ENCODE data around the gene TPT1.
"Not testable (repeated sequence)": the region's sequence is repeated elsewhere in the genome, so short reads cannot be mapped to it uniquely, and the experiment has no call there.

TPT1 gene

GRCh38 chr13:45341034-45341798 lies at the start of gene TPT1:
TPT1 (minus strand) TSS chr13:45341183; CDS start chr13:45341069, 114 bp downstream.
- DNase-seq, result peak; percentile 90

DNA sequence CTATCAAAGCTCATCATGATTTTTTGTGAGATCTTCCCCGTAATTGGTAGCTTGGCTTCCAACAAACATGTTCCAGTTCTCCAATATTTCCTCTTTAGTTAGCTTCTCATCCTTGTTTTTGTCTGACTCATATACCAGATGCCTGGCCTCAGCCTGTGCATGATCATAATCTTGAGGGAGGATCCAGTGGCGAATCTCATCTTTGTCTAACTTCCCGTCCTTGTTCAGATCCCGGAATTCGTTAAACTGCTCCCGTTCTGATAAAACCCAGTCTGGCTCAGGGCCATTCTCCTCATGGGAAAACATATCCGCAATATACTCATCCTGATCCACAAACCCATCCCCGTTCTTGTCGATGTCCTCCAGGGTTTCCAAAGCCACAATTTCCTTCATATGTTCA lies 49.4 kb upstream of the TPT1 start:
- not testable (repeated sequence) for DNase-seq

- DNase-seq, result no peak
These were observed 47.7 kb upstream of the TPT1 start for GRCh38 chr13:45388664-45389063.

GRCh38 chr13:45386892-45387575 lies 46.1 kb upstream of the TPT1 start:
- not testable (repeated sequence) for DNase-seq

GRCh38 chr13:45385907-45386553 lies 45.0 kb upstream of the TPT1 start:
- DNase-seq, result no peak

GRCh38 chr13:45385320-45385719 lies 44.3 kb upstream of the TPT1 start:
- DNase-seq, result no peak

DNA sequence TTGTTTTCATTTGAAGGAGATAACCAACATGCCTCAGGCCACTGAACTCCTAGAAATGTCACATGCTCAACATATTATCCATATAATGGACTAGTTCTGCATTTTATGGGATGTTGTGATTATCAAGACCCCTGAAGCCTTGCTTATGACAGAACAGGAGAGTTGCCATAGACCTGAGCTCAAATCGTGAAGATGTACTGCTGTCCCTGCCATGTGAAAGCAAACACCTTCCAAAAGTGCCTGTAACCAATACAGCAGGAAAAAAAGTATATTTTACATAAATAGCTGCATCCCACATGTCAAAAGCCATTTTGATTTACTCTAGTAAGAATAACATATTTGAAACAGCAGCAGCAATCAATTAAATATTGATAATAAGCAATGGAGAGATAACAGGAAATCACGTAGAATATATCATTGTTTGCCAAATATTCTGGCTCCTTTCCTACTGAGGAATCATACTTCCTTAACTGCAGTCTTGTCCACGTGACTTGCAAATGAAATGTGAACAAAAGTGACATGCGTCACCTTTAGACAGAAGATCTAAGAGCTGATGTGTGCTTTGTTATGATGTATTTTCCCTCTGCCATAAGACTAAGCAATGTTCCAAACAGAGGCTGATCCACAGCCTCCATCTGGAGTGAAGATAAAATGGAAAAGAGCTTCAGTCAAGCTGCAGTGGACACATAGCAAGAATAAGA lies 43.6 kb upstream of the TPT1 start:
- DNase-seq, result no peak

DNA sequence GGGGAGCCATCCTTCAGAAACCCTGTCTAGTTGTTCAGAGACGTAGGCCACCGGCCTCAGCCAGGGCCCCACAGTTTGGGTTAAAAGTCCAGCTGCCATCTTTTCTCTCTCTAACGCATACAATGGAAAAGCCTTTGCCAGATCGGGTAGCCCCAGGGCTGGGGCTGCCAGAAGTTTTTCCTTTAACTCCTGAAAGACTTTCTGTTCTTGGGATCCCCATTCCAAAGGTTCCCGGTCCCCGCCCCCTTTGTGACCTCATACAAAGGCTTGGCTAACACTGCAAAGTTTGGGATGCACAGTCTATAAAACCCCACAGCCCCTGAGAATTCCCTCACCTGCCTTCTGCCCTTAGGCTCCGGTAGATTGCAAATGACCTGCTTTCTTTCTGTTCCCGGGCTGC lies 41.8 kb upstream of the TPT1 start:
- not testable (repeated sequence) for DNase-seq

DNA sequence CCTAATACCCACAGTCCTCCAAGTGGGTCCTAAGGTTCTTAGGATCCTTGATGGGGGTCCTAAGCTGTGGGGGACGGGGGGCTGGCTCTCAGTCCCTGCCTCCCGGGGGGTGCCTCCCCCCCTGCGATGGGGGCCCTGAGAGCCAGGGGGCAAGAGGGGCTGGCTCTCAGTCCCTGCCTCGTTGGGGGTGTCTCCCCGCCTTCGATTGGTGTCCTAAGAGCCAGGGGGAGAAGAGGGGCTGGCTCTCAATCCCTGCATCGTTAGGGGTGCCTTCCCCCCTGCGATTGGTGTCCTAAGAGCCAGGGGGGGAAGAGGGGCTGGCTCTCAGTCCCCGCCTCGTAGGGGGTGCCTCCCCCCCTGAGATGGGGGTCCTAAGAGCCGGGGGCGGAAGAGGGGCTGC lies 40.2 kb upstream of the TPT1 start:
- DNase-seq, result no peak

- not testable (repeated sequence) for DNase-seq
These were observed 39.7 kb upstream of the TPT1 start for GRCh38 chr13:45380708-45381107.

DNA sequence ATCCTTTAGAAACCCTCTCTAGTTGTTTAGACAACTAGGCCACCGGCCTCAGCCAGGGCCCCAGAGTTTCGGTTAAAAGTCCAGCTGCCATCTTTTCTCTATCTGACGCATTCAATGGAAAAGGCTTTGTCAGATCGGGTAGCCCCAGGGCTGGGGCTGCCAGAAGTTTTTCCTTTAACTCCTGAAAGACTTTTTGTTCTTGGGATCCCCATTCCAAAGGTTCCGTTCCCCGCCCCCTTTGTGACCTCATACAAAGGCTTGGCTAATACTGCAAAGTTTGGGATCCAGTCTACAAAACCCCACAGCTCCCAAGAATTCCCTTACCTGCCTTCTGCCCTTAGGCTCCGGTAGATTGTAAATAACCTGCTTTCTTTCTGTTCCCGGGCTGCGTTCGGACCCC lies 38.5 kb upstream of the TPT1 start:
- not testable (repeated sequence) for DNase-seq

DNA sequence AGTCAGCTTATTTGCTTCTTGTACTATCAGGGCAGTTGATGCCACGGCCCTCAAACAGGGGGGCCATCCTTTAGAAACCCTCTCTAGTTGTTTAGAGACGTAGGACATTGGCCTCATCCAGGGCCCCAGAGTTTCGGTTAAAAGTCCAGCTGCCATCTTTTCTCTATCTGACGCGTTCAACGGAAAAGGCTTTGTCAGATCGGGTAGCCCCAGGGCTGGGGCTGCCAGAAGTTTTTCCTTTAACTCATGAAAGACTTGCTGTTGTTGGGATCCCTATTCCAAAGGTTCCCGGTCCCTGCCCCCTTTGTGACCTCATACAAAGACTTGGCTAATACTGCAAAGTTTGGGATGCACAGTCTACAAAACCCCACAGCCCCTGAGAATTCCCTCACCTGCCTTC lies 37.8 kb upstream of the TPT1 start:
- DNase-seq, result not testable (repeated sequence)

GRCh38 chr13:45377314-45377713 lies 36.3 kb upstream of the TPT1 start:
- not testable (repeated sequence) for DNase-seq

GRCh38 chr13:45376651-45377050 lies 35.7 kb upstream of the TPT1 start:
- not testable (repeated sequence) for DNase-seq

- DNase-seq, result no peak
These were observed 33.9 kb upstream of the TPT1 start for GRCh38 chr13:45374917-45375316.

DNA sequence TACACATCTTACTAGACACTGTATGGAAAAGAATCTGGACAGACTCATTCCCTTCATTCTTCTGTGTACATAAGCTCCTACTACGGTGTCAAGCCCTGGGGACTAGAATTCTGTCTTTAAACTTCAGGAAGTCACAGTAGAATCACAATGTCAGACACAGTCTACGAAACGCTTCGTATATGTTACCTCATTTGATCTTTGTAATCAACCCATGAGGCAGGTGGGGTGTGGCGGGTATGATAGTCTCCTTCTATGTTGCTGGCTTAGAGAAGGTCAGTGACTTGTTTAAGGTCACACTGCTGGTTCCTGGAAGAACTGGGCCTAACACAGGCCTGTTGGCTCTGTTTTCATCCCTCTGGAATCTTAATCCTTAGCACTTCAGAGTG lies 32.2 kb upstream of the TPT1 start:
- DNase-seq, result no peak

DNA sequence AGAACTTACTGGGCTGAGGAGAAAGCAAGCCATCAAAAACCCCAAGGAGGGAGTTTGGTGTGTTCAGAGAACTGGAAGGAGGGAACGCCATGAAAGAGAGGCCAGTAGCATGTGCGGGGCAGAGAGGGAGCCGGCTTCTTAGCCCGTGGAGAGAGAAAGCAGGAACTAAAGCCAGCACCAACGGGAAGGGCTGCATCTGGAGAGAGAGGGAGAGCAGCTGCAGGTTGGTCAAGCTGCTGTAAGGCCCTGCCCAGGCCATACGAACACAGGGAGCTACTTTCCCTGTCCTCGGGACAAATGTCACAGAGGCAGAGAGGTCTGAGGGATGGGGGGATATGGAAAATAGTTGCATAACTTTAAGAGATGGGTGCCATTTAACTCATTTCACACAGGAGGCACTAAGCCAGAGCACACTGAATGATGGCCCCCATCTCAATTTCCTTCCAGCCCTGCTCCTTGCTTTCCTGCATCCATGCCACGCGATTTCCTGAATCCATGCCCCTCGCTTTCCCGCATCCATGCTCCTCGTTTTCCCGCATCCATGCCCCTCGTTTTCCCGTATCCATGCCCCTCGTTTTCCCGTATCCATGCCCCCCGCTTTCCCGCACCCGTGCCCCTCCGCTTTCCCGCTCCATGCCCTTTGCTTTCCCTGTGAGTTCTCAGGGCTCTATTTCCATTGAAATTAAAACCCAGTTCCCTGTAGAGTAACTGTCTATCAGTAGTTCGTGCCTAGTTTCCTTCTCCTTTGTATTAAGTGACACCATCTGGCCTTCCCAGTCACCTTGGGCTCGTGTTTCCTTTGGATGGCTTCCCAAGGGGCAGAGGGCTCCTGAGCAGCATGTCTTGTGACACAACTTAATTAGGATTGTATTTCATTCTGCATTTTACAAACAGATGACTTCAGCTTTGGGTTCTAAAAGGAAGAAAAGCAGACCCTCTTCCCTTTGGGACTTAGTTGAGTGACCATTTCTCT lies 31.5 kb upstream of the TPT1 start:
- DNase-seq, result no peak

GRCh38 chr13:45370922-45371406 lies 30.0 kb upstream of the TPT1 start:
- no peak for DNase-seq

DNA sequence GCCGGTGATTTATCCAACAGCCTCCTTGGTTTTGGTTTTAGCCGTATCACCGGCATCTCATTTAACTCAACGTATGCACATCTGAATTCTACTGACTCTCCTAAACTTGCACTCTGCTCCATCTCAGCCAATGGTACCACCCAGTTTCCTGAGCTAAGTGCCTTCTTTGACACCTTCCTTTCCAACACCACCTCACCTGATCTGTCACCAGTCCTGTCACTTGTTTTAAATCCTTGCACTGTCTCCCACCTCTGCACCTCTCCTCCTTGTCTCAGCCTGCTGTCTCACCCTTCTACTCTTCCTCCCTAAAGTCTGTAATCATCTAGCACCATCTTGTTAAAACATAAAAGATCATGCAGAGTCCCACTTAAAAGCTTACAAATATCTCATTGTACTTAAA lies 28.1 kb upstream of the TPT1 start:
- no peak for DNase-seq

- DNase-seq, result no peak
These were observed 27.6 kb upstream of the TPT1 start for GRCh38 chr13:45368571-45368970.

DNA sequence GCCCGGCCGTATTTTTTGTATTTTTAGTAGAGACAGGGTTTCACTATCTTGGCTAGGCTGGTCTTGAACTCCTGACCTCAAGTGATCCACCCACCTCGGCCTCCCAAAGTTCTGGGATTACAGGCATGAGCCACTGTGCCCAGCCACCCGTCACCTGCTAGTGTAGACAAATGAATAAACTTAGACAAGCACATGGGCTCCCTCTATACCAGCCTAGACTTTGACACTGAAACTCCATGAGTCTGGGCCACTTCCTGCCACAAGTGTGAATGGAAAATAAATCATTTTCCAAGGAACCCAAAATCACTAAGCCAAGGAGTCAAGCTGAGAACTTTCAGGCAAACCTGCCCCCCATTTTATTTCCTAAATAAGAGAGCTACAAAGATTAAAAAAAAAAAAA lies 27.0 kb upstream of the TPT1 start:
- DNase-seq, result no peak

GRCh38 chr13:45367358-45367757 lies 26.4 kb upstream of the TPT1 start:
- DNase-seq, result peak; percentile 31

Data from NCI-H1436 (cell line).